Endothelial cell of umbilical vein (primary cell): ENCODE data around the gene IQCH. TPM values are rescaled to one million over a fixed set of nuclear protein-coding genes. Genes with fewer than 3 reads are reported as not detected.
"Not testable (repeated sequence)": the region's sequence is repeated elsewhere in the genome, so short reads cannot be mapped to it uniquely, and the experiment has no call there.

ENCODE experiments used
- BruUV-seq: library from RNA; stranded (reverse); fragments of 400-500 nt; replicated peaks from 2 replicates; lab custom pipeline; 2021; lab: Mats Ljungman, UMichigan
- CTCF ChIA-PET: fragments of 300-600, 350-600 bp; sonication (Branson Sonifier 250); formaldehyde crosslinking; loops from one replicate; lab custom pipeline; 2021; ENCODE audit warnings: antibody characterized with exemption, inconsistent platforms; lab: Charles Lee
- POLR2A ChIA-PET: fragments of 300-600, 350-600 bp; sonication (Branson Sonifier 250); formaldehyde crosslinking; loops from one replicate; lab custom pipeline; 2021; ENCODE audit warnings: antibody characterized with exemption, inconsistent platforms; lab: Charles Lee
- DNase-seq: peaks from one replicate; pipeline ENCODE4 v3.0.0-alpha.2; 2011; ENCODE audit warnings: low read depth, low spot score
- FAIRE-seq: peaks from 2 replicates; lab custom pipeline; 2011; peaks lifted over from hg19 to GRCh38; lab: Jason Lieb, UNC
- H2AFZ ChIP-seq: 2 replicates; pipeline ENCODE4 v1.6.0; 2012; ENCODE audit warnings: low read depth, low read length, control low read depth, inconsistent platforms
- H3K27ac ChIP-seq: 2 replicates; pipeline ENCODE4 v1.5.1; 2011; ENCODE audit warnings: low read depth, mild to moderate bottlenecking, control low read depth, low read length, moderate library complexity; ENCODE audit not compliant: insufficient read depth
- H3K27me3 ChIP-seq, 2 experiments: 2 replicates each; pipeline versions ENCODE4 v1.6.0 to v1.6.1; 2011; ENCODE audit warnings: low read length in 2 of 2, mixed read lengths in 1 of 2; ENCODE audit not compliant: control insufficient read depth in 2 of 2, insufficient read depth in 2 of 2
- H3K36me3 ChIP-seq, 2 experiments: 2 replicates in 1 of 2; 3 replicates in 1 of 2; pipeline ENCODE4 v1.5.1; 2011; ENCODE audit warnings: low read length in 2 of 2, mild to moderate bottlenecking in 1 of 2, moderate library complexity in 1 of 2; ENCODE audit not compliant: control insufficient read depth in 2 of 2, insufficient read depth in 2 of 2; ENCODE audit errors: extremely low read depth in 1 of 2
- H3K4me1 ChIP-seq: 3 replicates; pipeline ENCODE4 v1.5.1; 2011; ENCODE audit warnings: mild to moderate bottlenecking, low read length; ENCODE audit not compliant: control insufficient read depth, insufficient read depth; ENCODE audit errors: extremely low read depth
- H3K4me2 ChIP-seq: 2 replicates; pipeline ENCODE4 v1.6.1; 2011; ENCODE audit warnings: low read length, control low read depth, mixed read lengths; ENCODE audit not compliant: insufficient read depth
- H3K4me3 ChIP-seq, 3 experiments: fragments of 200-600 bp in 1 of 3; sonication (generic), shearing (Covaris generic) in 1 of 3; replicated peaks in 1 of 3; 2 replicates each; pipeline ENCODE4 v1.5.1; 2011 to 2016; ENCODE audit warnings: control low read depth in 3 of 3, low read length in 3 of 3, mild to moderate bottlenecking in 2 of 3, inconsistent platforms in 1 of 3, low read depth in 1 of 3, moderate library complexity in 1 of 3; ENCODE audit not compliant: insufficient read depth in 1 of 3
- H3K79me2 ChIP-seq: 2 replicates; pipeline ENCODE4 v1.6.0; 2012; ENCODE audit warnings: low read length, inconsistent platforms; ENCODE audit not compliant: control insufficient read depth, insufficient read depth
- H3K9ac ChIP-seq: replicated peaks from 2 replicates; pipeline ENCODE3; 2011; ENCODE audit warnings: low read length, control low read depth; ENCODE audit not compliant: insufficient read depth; ENCODE audit errors: extremely low read depth
- H3K9me1 ChIP-seq: replicated peaks from 3 replicates; pipeline ENCODE4 v1.6.0; 2011; ENCODE audit warnings: mild to moderate bottlenecking, low read length; ENCODE audit not compliant: control insufficient read depth, insufficient read depth; ENCODE audit errors: extremely low read depth
- H3K9me3 ChIP-seq: replicated peaks from 2 replicates; pipeline ENCODE4 v1.5.1; 2012; ENCODE audit warnings: low read length, inconsistent platforms; ENCODE audit not compliant: control insufficient read depth, insufficient read depth
- H4K20me1 ChIP-seq: replicated peaks from 2 replicates; pipeline ENCODE3; 2011; ENCODE audit warnings: mild to moderate bottlenecking, low read length; ENCODE audit not compliant: control insufficient read depth, insufficient read depth; ENCODE audit errors: extremely low read depth
- EZH2 ChIP-seq: IDR thresholded peaks from 2 replicates; pipeline ENCODE4 v1.6.1; 2012; ENCODE audit warnings: borderline replicate concordance, low read depth, mild to moderate bottlenecking, moderate library complexity, low read length, inconsistent platforms; ENCODE audit not compliant: severe bottlenecking
- FOS ChIP-seq: IDR thresholded peaks from 2 replicates; pipeline ENCODE4 v1.6.1; 2011; ENCODE audit warnings: mild to moderate bottlenecking, low read length, moderate library complexity, borderline replicate concordance; ENCODE audit not compliant: insufficient read depth
- GATA2 ChIP-seq: IDR thresholded peaks from 2 replicates; pipeline ENCODE4 v1.7.0; 2011; ENCODE audit warnings: low read depth, mild to moderate bottlenecking, moderate library complexity, mixed read lengths, low read length; ENCODE audit not compliant: insufficient read length, insufficient read depth
- JUN ChIP-seq: IDR thresholded peaks from 2 replicates; pipeline ENCODE4 v1.6.1; 2011; ENCODE audit warnings: borderline replicate concordance, low read depth; ENCODE audit not compliant: insufficient read length, insufficient read depth
- MYC ChIP-seq: IDR thresholded peaks from one replicate; pipeline ENCODE4 v1.6.1; 2011; ENCODE audit warnings: mild to moderate bottlenecking, low read depth, low read length
- dilution Hi-C: fragments of 300-500 bp; cut with MboI; formaldehyde crosslinking; loops from one replicate; pipeline ENCODE4 v1.15.0; 2019; ENCODE audit warnings: low sequenced_read_pairs; ENCODE audit not compliant: extremely low pct_ligation_motif_present
- intact Hi-C: fragments of 100-400 bp; cut with micrococcal nuclease; formaldehyde crosslinking; loops from one replicate; pipeline ENCODE4 v1.10.0; 2022
- polyA plus RNA-seq, 4 experiments: library from polyadenylated mRNA; depleted of rRNA in 3 of 4; stranded (reverse) in 3 of 4; unstranded in 1 of 4; fragments of >200 nt; gene quantifications; 2 replicates each; pipeline versions ENCODE4 v1.2.1 to v1.2.3, GENCODE V29; 2011 to 2012; ENCODE audit warnings: missing spikeins in 1 of 4
- total RNA-seq: library from RNA; stranded (reverse); gene quantifications from 2 replicates; pipeline ENCODE4 v1.2.3, GENCODE V29; 2021

The IQCH gene
- total and polyA plus RNA-seq, 2 donors (not counting 3 experiments of a cell fraction or from before 2014, with no cell fraction given) = 0.29 to 0.51 TPM

- intact Hi-C loops (no loop called here), dilution Hi-C loops (no loop called here)
- ChIA-PET POLR2A (no interaction called here), CTCF (interaction anchor here (0.8 to 1.0 kb wide), 4 partner anchors 8 to 65 kb away, joined by 3 read pairs; no protein-coding TSS in a partner anchor)
- Histone ChIP-seq H3K4me3 (no peak overlapping the region), H3K27me3 (no peaks in the 10 kb centered on the region), H4K20me1 (no peaks in the 10 kb centered on the region), H3K9me3 (no peaks in the 10 kb centered on the region), H3K9ac (no peak overlapping the region), H3K9me1 (peaks cover 2% of the 10 kb centered on the region), H3K27ac (no peak overlapping the region), H2AFZ (no peak overlapping the region), H3K4me1 (no peaks in the 10 kb centered on the region), H3K36me3 (no peaks in the 10 kb centered on the region), H3K79me2 (no peaks in the 10 kb centered on the region), H3K4me2 (no peak overlapping the region)
- TF ChIP-seq MYC = no peak
- TF ChIP-seq FOS = no peak
- no peak for TF ChIP-seq JUN
- TF ChIP-seq EZH2 = no peak
- no peak for TF ChIP-seq GATA2
- FAIRE-seq (no peak), DNase-seq (no peak)
- no TSS peak for BruUV-seq
These were observed 27.1 kb downstream of the IQCH start for GRCh38 chr15:67281714-67282113.

DNA sequence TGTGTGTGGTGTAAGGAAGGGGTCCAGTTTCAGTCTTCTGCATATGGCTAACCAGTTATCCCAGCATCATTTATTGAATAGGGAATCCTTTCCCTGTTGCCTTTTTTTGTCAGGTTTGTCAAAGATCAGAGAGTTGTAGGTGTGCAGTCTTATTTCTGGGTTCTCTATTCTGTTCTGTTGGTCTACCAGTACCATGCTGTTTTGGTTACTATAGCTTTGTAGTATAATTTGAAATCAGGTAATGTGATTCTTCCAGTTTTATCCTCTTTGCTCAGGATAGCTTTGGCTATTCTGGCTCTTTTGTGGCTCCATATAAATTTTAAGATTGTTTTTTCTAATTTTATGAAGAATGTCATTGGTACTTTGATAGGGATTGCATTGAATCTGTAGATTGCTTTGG is 31.0 kb downstream of the IQCH start:
- FAIRE-seq, H3K4me2 ChIP-seq, H3K4me3 ChIP-seq, H3K9me3 ChIP-seq, CTCF ChIA-PET, POLR2A ChIA-PET, H3K4me1 ChIP-seq, BruUV-seq, H2AFZ ChIP-seq, DNase-seq, H3K27ac ChIP-seq, H3K79me2 ChIP-seq, H3K27me3 ChIP-seq, H3K36me3 ChIP-seq, dilution Hi-C loops, intact Hi-C loops, H4K20me1 ChIP-seq, H3K9me1 ChIP-seq, H3K9ac ChIP-seq: not testable (repeated sequence)

- POLR2A ChIA-PET, FAIRE-seq: not testable (repeated sequence)
These were observed 31.8 kb downstream of the IQCH start for GRCh38 chr15:67286400-67286799.

More at GRCh38 chr15:67286400-67286799, 31.8 kb downstream of the IQCH start:
- H3K27ac ChIP-seq, H3K27me3 ChIP-seq, H3K4me3 ChIP-seq, BruUV-seq, H3K36me3 ChIP-seq, H3K4me2 ChIP-seq, H3K9me3 ChIP-seq, H3K9me1 ChIP-seq, H2AFZ ChIP-seq, H3K79me2 ChIP-seq, intact Hi-C loops, H3K4me1 ChIP-seq, dilution Hi-C loops, H3K9ac ChIP-seq, CTCF ChIA-PET, DNase-seq, H4K20me1 ChIP-seq: not testable (repeated sequence)
